Ammon's horn (tissue), 1 donor: ENCODE results near the gene IRF5.
"Not testable (repeated sequence)": the region's sequence is repeated elsewhere in the genome, so short reads cannot be mapped to it uniquely, and the experiment has no call there.

Source experiments
- DNase-seq: peaks from one replicate; pipeline ENCODE4 v3.0.0-alpha.2; 2016; ENCODE audit warnings: low spot score

Gene IRF5

DNA sequence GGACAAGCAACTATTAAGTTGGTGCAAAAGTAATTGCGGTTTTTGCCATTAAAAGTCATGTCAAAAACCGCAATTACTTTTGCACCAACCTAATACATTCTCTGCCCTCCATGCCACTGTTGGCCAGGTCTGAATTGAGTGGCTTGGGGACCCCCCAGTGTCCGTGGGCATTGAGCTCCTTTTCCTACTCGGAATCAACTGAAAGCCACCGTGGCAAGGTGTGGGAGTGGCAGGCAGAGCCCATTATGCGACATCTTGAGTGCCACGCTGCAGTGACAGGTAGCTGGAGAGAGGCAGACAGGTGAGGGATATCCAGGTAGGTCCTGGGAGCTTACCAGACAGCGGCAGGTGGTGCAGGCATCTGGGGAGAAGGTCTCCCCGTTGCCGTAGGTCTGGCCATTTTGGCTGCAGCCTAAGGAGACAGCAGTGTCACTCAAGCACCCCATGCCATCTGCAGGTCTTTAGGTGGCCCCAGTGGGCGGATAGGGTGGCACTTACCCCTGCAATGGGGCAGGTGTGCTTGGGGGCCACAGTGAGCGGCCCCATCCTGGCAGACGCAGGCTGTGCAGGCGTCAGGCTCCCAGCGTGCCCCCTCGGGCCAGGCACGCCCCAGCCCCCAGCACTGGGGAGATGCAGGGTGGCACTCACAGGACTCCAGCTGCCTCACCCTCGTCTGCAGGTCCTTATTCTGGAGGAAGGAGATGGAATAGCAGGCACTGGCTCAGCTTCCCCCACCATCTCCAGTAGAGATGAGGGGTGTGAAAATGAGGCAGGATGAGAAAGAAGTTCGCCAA lies 30.8 kb upstream of the IRF5 start:
- DNase-seq, result no peak

DNA sequence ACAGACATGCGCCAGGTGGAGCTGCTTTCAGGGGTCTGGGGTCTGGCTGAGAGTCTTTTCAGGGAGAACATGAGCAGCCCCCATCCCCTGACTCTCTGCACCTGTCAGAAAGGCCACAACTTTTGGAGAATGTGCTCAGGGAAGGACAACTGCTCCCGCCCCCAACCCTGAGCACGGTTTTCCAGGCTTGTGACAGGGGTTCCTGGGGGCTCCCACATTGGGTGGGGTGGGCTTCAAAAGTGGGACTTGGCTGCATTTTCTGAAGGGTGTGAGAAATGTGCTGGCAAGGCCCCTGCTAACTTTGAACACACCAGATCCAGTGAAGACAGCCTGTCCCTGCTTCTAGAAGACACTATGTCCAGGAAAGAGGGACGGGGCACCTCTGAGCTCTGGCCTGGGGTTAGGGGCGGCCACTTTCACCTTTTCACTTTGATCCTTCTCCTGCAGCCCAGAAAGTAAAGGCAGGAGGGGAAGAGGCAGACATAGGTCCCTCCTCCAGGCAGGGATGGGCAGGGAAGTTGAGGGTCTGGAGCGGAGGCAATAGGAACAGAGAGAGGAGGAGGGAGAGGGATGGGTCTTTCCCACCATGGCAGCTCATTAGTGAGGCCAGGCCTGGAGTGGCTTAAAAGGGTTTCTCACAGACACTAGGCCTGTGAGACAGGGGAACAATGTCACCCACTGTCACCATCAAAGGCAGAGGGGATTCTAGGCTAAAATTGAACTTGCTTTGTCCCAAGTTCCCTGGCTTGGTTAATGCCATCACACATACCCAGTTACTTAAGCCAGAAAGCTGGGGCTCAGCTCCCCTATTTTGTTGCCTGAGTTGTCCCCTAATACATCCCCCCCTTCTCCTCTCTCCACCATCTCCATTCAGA lies 28.7 kb upstream of the IRF5 start:
- no peak for DNase-seq

DNA sequence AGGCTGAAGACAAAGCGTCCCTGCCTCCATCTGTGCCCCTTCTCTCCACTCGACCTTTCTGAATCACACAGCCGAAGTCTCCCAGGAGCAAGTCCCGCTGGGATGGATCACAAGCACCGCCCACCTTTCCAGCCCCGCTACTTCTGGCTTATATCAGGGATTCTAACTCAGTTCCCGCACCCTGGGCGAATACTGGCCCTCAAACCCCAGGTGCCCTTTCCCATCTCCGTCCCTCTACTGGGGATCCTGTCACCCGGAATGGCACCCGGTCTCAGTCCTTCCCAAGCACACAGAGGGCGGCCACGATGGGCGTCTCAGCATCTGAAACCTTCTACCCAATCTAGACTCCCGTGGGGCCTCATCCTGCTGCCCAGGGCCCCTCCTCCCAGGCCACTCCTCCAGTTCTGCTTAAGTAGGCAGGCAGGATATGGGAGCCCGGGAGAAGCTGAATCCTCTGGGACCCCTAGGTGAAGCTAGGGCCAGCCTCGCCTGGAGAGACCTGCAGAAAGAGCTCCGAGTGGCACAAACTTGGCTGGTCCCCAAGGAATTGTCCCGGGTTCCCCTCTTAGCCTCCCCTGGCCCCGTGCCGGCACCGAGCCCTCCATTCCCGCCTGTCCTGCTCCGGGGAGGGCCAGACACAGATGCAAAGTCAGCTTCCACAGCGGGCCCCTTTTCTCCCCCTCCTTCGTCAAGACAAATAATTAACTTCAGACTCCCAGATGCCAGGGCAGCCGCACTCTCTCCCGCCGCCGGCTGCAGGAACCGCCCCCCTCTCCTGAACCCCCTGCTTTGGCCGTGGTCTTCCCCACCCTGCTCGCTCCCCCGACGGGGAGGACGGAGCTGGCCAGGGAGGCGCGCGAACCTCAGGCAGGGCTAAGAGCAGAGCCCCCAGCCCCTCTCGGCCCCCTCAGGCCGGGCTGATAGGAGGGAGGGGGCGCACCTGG lies 27.8 kb upstream of the IRF5 start:
- no peak for DNase-seq

DNA sequence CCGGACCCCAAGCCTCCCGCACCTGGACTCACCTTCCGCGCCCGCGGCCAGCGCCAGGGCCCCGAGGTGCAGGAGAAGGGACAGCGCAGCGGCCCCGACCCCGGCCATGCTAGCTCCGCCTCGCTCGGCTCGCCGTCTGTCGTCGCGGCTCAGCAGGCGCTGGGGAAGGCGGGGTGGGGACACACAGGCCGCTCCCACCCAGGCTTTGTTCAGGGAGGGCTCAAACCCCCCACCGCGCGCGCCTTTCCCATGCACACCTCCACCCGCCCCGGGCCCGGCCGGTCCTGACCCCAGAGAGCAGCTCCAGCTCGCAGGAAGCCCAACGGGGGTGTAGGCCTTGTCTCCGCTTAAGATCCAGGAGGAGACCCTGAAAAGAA lies 27.2 kb upstream of the IRF5 start, which contains the start of gene KCP:
KCP (minus strand) TSS at position 141 of the 377 bp plus-strand sequence; CDS start at position 108, 33 bp downstream.
- no peak for DNase-seq

DNA sequence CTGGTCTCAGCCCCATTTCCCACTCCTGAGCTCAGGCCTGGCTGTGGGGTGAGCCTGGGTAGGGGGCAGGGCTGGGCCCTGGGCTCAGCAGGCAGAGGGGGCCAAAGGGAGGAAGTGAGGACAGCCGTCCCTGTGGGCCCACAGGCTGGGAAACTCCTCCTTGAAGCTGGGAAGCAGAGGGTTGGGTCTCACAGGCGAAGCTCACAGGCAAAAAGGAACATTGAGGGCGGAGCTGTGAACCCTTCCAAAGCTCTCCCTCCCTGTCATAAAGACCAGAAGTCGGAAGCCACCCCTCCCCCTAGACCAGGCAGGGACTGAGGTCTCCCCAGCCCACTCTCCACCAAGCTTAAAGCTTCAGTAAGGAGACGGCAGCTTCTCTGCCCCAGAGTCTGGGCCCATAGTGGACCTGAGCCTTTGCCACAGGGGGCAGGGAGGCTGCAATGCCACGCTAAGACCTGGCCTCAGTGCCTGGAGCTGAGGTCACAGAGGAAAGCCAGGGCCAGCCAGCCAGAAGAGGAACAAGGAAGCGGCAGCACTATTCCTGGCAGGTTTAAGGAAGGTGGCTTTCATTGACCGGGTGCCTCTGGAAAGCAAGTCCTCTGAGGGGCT lies 26.2 kb upstream of the IRF5 start:
- DNase-seq, result no peak

DNA sequence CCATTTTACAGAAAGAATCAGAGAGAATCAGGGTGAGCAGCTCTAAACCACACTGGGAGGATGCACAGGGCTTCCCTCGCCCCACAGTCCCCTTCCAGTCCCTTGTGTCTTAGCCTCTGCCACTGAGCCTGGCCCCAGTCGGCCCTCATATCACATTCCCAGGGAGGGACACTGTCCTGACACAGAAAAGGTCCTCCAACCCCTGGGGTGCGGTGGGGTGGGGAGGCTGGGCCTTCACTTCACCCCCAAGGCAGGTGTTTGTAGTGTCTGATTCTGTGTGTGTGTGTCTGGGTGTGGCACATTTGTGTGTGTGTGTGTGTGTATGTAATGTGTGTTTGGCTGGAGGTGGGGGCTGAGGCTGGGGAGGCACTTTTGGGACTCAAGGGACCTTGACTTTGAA lies 25.4 kb upstream of the IRF5 start:
- DNase-seq, result no peak

DNA sequence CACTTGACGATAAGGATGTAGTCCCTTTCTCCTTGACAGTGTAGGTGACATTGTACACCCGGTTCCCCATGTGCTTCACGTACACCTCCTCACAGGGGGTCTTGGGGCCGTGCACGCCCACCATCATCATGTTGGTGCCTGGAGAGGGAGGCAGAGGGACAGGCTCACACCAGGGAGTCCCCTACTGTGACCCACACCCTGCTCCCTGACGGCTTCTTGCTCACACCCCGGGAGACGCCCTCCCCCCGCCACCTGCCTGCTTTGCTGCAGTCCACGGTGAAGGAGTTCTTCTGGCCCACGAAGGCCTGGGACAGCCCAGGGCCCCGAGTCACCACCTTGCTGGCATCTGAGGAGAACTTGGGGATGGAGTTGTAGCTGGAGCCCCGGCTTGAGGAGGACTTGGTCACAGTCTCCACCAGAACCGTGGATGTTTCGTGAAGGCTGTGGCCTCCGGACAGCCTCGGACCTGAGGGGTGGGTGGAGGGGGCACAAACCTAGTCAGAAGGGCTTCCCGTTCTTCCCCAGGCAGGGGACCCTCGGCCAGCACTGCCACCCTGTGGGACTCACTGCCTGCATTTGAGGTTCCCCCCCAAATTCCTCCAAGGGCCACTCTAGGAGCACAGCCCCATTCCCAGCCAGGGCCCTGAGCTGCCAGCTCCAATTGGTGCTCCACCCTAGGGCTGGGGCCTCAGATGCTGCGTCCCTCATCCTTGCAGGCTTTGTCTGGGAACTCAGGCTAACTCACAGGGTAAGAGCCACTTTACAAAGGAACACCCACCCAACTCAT lies 24.8 kb upstream of the IRF5 start:
- not testable (repeated sequence) for DNase-seq

DNA sequence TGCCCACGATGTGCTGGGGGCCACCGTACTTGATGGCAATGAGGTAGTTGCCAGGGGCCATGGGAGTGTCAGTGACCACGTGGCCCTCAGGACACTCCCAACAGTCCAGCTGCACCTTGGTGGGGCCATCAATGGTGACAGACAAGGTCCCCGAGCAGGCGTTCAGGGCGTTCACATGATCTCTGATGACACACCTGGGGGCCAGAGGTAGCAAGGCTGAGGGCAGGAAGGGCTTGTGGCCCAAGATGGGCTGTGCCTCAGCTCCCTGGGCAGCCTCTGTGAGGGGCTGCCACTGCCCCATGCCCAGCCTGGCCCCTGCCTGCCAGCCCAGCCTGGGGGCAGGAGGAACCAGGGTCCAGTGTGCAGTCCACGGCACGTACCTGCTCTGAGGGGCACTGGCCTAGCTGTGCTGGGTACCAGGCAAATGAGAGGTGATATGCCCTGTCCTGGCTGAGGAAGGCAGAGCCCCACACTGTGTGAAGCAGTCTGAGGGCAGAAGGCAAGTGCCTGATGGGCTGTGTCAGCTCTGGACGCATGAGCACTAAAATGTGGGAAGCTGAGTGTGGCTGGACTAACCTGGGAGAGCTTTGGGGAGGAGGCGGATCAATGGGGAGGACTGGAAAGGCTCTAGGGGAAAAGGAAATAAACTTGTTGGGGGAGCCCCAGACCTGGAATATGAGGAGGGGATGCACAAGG lies 23.7 kb upstream of the IRF5 start:
- no peak for DNase-seq

DNA sequence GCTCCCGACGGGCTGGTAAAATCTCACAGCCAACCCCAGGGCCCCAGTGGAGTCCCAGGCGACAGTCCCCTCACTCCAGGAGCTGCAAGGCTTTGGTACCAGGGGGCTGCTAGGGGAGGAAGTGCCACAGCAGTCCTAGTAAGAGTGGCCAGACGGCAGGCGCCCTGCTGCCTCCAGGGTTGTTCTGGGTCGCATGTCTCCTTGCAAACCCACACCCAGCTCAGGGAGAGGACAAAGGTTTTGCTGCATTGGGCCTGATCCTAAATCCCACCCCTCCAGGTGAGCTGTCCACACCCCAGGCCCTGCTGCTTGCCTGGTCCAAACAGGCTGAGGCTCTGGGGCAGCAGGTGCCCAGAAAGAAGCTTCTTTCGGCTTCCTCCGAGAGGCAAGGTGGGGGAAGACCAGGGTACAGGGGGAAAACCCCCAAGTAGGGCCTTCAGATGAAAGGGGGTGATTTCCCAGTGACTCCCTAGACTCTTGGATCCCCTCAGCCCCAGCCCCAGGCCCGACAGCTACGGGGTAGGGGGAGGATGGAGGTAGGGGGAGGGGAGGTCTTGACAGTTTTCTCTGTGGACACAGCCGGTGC lies 23.1 kb upstream of the IRF5 start:
- DNase-seq, result no peak

DNA sequence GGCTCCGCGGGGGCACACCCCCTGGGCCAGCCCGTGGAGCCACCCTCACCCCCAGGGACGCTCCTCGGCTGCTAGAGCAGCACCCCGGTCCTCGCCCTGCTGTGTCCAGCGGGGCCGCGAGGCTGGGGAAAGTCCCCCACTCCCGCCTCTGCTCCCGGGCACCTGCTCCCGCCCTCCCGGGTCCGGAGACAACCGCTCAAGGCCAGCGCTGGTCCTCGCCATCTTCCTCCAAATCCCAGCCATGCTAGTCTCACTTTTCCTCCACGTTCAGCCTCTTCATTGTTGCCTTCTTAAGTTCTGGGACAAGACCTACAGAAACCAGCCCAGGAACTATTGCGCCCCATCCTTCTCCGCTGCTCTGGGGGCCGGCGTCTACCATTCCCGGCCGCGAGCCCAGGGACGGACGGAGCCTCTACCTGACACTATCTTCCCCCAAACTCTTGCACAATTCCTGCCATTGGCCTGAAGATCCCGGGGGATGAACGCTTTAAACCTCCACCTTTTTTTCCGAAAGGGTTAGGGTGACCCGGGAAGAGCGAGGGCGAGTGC lies 22.4 kb upstream of the IRF5 start:
- DNase-seq, result no peak

DNA sequence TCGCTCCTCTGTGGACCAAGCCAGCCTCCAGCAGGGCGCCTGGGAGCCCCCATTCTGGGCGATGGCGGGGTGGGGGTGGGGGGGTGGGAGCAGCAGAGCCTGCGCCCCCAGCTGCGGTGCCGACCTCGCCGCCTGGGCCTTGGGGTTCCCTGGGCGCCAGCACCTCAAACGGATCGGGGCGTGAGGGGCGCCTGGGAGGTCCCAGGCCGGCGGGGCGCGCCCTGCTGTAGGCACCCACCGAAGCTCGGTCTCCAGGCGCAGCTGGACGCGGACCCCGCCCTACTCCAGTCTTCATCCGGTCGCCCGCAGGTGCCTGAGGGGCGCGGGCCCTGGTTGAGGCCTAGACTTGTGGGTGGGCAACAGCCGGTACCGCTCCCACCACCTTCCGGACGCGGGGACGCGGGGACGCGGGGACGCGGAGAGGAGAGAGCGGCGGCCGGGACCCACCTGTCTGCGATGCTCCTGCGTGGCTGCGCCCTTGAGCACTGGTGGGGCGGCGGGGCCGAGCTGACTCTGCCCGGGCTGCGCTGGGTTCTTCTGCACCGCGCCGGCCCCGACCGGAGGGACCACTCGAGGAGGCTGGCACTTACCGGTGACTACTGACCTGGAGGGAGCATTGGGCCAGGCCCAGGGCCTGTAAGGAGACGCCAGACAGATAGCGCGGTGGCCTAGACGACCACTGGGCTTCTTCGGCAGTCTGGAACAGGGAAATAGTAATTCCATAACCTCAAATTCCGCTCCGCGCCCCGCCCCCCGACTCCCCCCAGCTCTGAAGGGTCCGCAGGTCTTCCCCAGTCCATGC lies 21.7 kb upstream of the IRF5 start:
- no peak for DNase-seq

DNA sequence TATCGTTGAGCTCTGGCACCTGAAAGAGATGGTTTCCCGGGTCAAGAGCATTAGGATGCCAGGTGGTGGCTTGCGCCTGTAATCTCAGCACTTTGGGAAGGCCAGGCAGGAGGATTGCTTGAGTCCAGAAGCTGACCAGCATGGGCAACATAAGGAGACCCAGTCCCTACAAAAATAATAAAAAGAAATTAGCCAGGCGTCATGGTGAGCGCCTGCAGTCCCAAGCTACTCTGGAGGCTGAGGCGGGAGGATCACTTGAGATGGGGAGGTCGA lies 21.1 kb upstream of the IRF5 start:
- DNase-seq, result no peak

DNA sequence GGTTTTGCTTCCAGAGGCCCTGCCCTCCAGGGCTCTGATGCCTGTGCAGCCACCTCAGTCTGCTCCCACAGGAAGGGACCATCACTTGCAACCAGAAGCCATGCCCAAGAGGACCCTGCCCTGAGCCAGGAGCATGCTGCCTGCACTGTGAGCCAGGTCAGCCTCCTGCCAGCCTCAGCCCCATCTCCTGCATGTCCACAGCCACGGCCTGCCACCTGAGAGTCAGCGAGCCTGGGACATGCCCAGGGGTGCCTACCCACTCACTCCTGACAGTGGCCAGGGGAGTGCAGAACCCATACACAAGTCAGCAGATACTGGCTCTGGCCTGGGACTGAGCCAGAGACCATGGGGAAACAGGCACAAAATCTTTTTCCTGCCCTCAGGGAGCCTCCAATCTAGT lies 20.6 kb upstream of the IRF5 start:
- DNase-seq, result no peak

DNA sequence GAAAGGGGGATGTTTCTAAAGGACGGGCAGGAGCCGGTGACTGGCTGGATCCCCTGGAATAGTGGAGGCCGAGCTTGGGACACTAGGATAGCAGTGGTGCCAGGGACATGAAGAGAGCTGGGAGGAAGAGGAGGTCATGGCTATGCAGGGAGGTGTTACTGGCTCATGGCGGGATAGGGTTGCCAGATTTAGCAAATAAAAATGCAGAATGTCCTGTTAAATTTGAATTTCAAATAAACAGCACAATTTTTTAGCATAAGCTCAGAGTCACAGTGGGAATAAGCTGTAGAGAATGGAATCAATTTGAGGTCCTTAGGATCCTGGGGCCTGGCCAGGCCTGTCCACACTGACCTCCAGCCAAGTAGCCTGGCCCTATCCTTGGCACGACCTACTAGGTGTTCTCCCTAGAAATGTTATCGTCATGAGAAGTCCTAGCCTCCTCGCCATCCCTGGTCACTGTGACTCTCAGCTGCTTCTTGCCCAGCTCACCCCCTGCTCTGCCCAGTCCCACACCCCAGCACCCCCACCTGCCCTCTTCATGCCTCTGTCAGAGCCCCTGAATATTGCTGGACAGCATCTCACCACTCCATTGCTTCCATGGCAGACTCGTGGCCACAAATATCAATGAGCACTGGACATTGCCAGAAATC lies 19.6 kb upstream of the IRF5 start:
- no peak for DNase-seq

DNA sequence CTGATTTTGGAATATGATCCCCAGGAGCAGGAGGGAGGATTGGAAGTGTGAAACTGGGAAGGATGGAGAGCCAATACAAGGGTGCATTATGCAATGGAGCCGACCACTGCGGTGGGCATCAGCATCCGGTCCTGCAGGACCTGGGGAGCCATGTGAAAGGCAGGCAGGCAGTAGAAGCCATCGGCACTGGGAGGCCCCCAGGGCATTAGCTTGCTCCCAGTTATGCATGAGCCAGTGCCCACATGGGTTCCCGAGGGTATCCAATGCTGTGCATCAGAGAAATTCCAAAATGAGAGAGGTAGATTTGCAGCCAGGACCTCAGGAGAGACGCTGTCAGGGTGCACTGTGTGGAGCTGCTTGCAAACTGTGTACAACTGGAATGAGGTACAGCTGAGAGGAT lies 18.5 kb upstream of the IRF5 start:
- no peak for DNase-seq

DNA sequence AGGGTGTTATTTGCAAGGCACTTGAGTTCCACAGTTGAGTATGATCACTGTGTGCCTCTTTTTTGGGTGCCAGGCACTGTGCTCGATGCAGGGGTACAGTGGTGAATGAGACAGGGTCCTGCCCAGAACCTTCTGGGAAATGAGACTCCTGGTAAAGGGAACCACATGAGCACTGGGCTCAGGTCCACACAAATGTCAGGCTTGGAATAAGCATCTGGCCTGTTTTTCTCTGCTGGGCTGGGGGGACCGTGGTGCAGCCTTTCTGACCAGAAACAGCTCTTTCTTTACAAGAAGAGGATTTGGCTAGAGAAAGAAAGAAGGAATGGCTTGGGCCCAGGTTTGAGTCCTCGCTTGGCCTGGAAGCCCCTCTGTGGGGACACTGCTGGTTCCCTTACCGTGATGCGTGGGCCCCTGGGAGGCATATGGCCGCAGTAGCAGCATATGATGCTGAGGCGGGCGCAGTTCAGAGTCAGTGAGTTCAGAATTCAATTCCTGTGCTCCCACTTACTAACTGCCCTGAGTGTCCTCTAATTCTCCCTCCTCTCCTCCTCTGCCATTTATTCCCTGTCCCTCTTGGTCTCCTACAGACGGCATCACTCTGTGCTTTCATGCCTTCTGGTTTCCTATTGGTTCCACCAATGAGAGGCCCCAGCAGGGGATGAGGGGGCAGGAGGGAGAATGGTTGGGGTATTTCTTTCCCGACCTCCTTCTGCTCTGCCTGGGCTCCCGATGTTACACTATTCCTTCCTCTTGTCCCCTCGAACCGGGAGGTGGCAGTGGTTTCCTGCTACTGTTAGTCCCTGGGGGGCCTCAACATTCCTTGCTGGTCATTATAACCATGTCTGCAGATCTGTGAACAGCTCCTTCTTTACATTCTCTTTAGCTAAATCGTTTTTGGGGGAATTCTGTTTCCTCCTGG lies 17.6 kb upstream of the IRF5 start:
- peak; percentile 32 for DNase-seq

DNA sequence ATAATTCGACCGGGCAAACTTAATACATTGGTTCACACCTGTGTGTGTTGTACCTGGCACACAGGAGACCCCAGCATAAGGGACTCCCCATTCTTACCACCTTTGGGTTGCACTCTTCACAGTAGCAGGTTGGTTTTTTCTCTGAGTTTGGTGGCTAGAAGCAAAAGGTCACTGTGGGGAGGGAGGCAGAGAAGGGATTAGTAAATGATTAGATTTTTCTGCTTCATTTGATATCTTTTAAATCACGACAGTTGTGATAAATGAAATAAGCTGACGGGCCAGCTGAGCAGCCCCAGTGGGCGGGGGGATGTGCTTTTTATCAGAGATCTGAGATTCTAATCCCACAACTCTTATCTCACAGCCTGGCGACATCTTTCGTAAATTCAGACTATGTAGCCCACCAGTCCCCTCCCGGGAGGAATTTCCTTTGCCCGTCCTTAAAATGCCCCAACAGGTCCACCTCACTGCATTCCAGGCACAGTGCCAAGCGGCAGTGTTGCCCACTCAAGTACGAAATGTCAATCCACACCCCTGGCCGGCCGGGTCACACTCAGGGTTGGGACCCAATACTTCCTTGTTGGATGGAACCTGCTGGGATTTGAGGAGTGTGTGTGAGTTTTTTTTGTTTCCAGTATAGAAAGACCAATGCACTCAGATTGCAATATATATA lies 16.7 kb upstream of the IRF5 start:
- no peak for DNase-seq
